HEK293 (cell line): Measurements from ENCODE around the gene AKAP1.
A peak's percentile ranks its signal among the peaks of the same experiment; 100 is the strongest.

ENCODE experiments used
- CTCF ChIA-PET: fragments of 350-600 bp; formaldehyde crosslinking; extraction: SDS; loops from one replicate; lab custom pipeline; 2021; ENCODE audit warnings: antibody characterized with exemption; lab: Yijun Ruan, JAX
- POLR2A ChIA-PET: fragments of 300-600 bp; formaldehyde crosslinking; extraction: SDS; loops from one replicate; lab custom pipeline; 2020; ENCODE audit warnings: antibody characterized with exemption, inconsistent platforms; lab: Yijun Ruan, JAX
- H3K27ac ChIP-seq: fragments of 200-500 bp; sonication (Bioruptor generic); 2 replicates; pipeline ENCODE4 v1.5.1; 2014; ENCODE audit warnings: low read depth, low read length, control low read depth, inconsistent platforms; ENCODE audit errors: extremely low read depth
- H3K36me3 ChIP-seq, 2 experiments: fragments of 200-500 bp in 1 of 2; sonication (Bioruptor generic) in 1 of 2; 1 replicate in 1 of 2; 2 replicates in 1 of 2; pipeline ENCODE4 v1.5.1; 2014 to 2017; ENCODE audit warnings: inconsistent platforms in 2 of 2, low read length in 2 of 2; ENCODE audit not compliant: control insufficient read depth in 2 of 2, insufficient read depth in 1 of 2
- H3K4me1 ChIP-seq: fragments of 200-500 bp; sonication (Bioruptor generic); 2 replicates; pipeline ENCODE4 v1.5.1; 2014; ENCODE audit warnings: mild to moderate bottlenecking, low read length, inconsistent platforms; ENCODE audit not compliant: control insufficient read depth, insufficient read depth
- H3K4me3 ChIP-seq: 2 replicates; pipeline ENCODE4 v1.5.1; 2011; ENCODE audit warnings: low read depth, mild to moderate bottlenecking, control low read depth, low read length, moderate library complexity
- H3K9me3 ChIP-seq: fragments of 200-500 bp; sonication (Bioruptor generic); 2 replicates; pipeline ENCODE4 v1.5.1; 2014; ENCODE audit warnings: low read depth, low read length, inconsistent platforms; ENCODE audit not compliant: control insufficient read depth, insufficient read depth
- GLI4 ChIP-seq: fragments of 450-650 bp; formaldehyde crosslinking; IDR thresholded peaks from 2 replicates; pipeline ENCODE4 v1.5.1; 2016; ENCODE audit warnings: missing biosample characterization, missing genetic modification characterization
- GLIS2 ChIP-seq: fragments of 450-650 bp; formaldehyde crosslinking; IDR thresholded peaks from 2 replicates; pipeline ENCODE4 v1.5.1; 2016; ENCODE audit warnings: missing biosample characterization, missing genetic modification characterization
- IKZF3 ChIP-seq: fragments of 450-650 bp; IDR thresholded peaks from 2 replicates; pipeline ENCODE4 v1.5.0; 2018; ENCODE audit warnings: missing biosample characterization, mild to moderate bottlenecking, missing genetic modification characterization, moderate library complexity
- KLF10 ChIP-seq: fragments of 450-650 bp; IDR thresholded peaks from 2 replicates; pipeline ENCODE4 v1.5.1; 2018; ENCODE audit warnings: missing biosample characterization, mild to moderate bottlenecking, missing genetic modification characterization
- KLF9 ChIP-seq: fragments of 450-650 bp; formaldehyde crosslinking; IDR thresholded peaks from 2 replicates; pipeline ENCODE4 v1.5.1; 2016; ENCODE audit warnings: missing biosample characterization, missing genetic modification characterization, low read depth
- MZF1 ChIP-seq: fragments of 450-650 bp; formaldehyde crosslinking; IDR thresholded peaks from 2 replicates; pipeline ENCODE4 v1.5.1; 2017; ENCODE audit warnings: missing biosample characterization, missing genetic modification characterization, borderline replicate concordance
- RBAK ChIP-seq: fragments of 450-650 bp; formaldehyde crosslinking; IDR thresholded peaks from 2 replicates; pipeline ENCODE4 v1.5.1; 2016; ENCODE audit warnings: missing biosample characterization, missing genetic modification characterization
- SP3 ChIP-seq: fragments of 450-650 bp; formaldehyde crosslinking; IDR thresholded peaks from 2 replicates; pipeline ENCODE4 v1.5.1; 2016; ENCODE audit warnings: missing biosample characterization, missing genetic modification characterization
- TCF7L2 ChIP-seq: IDR thresholded peaks from 2 replicates; pipeline ENCODE4 v1.6.1; 2011; ENCODE audit warnings: low read depth, mild to moderate bottlenecking, inconsistent platforms, low read length, moderate library complexity, borderline replicate concordance
- ZNF24 ChIP-seq: fragments of 450-650 bp; formaldehyde crosslinking; IDR thresholded peaks from 2 replicates; pipeline ENCODE4 v1.5.1; 2016; ENCODE audit warnings: missing biosample characterization, missing genetic modification characterization
- ZNF423 ChIP-seq: fragments of 450-650 bp; formaldehyde crosslinking; IDR thresholded peaks from 2 replicates; pipeline ENCODE4 v1.5.1; 2016; ENCODE audit warnings: missing biosample characterization, missing genetic modification characterization
- ZNF548 ChIP-seq: fragments of 450-650 bp; formaldehyde crosslinking; IDR thresholded peaks from 2 replicates; pipeline ENCODE4 v1.5.1; 2016; ENCODE audit warnings: missing biosample characterization, missing genetic modification characterization
- ZNF701 ChIP-seq: fragments of 450-650 bp; formaldehyde crosslinking; IDR thresholded peaks from 2 replicates; pipeline ENCODE4 v1.5.1; 2016; ENCODE audit warnings: missing biosample characterization, missing genetic modification characterization
- ZNF747 ChIP-seq: fragments of 450-650 bp; formaldehyde crosslinking; IDR thresholded peaks from 2 replicates; pipeline ENCODE4 v1.5.1; 2016; ENCODE audit warnings: missing biosample characterization, missing genetic modification characterization
- ZNF768 ChIP-seq: fragments of 450-650 bp; formaldehyde crosslinking; IDR thresholded peaks from 2 replicates; pipeline ENCODE4 v1.5.1; 2018; ENCODE audit warnings: missing biosample characterization, mild to moderate bottlenecking, missing genetic modification characterization
- ZNF837 ChIP-seq: fragments of 450-650 bp; formaldehyde crosslinking; IDR thresholded peaks from 2 replicates; pipeline ENCODE4 v1.5.1; 2016; ENCODE audit warnings: missing biosample characterization, missing genetic modification characterization
- ZSCAN16 ChIP-seq: fragments of 450-650 bp; formaldehyde crosslinking; IDR thresholded peaks from 2 replicates; pipeline ENCODE4 v1.5.1; 2016; ENCODE audit warnings: missing biosample characterization, missing genetic modification characterization
- ZXDB ChIP-seq: fragments of 450-650 bp; formaldehyde crosslinking; IDR thresholded peaks from 2 replicates; pipeline ENCODE4 v1.5.1; 2016; ENCODE audit warnings: missing biosample characterization, missing genetic modification characterization
- TF ChIP-seq, protein P1 (sequence below): fragments of 450-650 bp; formaldehyde crosslinking; IDR thresholded peaks from 2 replicates; pipeline ENCODE4 v1.5.1; 2016; ENCODE audit warnings: missing biosample characterization, missing genetic modification characterization
- TF ChIP-seq, protein P2 (sequence below): fragments of 450-650 bp; formaldehyde crosslinking; IDR thresholded peaks from 2 replicates; pipeline ENCODE4 v1.5.1; 2016; ENCODE audit warnings: missing biosample characterization, missing genetic modification characterization, borderline replicate concordance
- TF ChIP-seq, protein P3 (sequence below): fragments of 450-650 bp; formaldehyde crosslinking; IDR thresholded peaks from 2 replicates; pipeline ENCODE4 v1.5.1; 2016; ENCODE audit warnings: missing biosample characterization, missing genetic modification characterization
- TF ChIP-seq, protein P4 (sequence below): fragments of 450-650 bp; formaldehyde crosslinking; IDR thresholded peaks from 2 replicates; pipeline ENCODE4 v1.5.1; 2016; ENCODE audit warnings: missing biosample characterization, missing genetic modification characterization
- TF ChIP-seq, protein P5 (sequence below): fragments of 450-650 bp; formaldehyde crosslinking; IDR thresholded peaks from 2 replicates; pipeline ENCODE4 v1.5.1; 2017; ENCODE audit warnings: missing biosample characterization, missing genetic modification characterization

The AKAP1 gene, protein sequence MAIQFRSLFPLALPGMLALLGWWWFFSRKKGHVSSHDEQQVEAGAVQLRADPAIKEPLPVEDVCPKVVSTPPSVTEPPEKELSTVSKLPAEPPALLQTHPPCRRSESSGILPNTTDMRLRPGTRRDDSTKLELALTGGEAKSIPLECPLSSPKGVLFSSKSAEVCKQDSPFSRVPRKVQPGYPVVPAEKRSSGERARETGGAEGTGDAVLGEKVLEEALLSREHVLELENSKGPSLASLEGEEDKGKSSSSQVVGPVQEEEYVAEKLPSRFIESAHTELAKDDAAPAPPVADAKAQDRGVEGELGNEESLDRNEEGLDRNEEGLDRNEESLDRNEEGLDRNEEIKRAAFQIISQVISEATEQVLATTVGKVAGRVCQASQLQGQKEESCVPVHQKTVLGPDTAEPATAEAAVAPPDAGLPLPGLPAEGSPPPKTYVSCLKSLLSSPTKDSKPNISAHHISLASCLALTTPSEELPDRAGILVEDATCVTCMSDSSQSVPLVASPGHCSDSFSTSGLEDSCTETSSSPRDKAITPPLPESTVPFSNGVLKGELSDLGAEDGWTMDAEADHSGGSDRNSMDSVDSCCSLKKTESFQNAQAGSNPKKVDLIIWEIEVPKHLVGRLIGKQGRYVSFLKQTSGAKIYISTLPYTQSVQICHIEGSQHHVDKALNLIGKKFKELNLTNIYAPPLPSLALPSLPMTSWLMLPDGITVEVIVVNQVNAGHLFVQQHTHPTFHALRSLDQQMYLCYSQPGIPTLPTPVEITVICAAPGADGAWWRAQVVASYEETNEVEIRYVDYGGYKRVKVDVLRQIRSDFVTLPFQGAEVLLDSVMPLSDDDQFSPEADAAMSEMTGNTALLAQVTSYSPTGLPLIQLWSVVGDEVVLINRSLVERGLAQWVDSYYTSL

DNA sequence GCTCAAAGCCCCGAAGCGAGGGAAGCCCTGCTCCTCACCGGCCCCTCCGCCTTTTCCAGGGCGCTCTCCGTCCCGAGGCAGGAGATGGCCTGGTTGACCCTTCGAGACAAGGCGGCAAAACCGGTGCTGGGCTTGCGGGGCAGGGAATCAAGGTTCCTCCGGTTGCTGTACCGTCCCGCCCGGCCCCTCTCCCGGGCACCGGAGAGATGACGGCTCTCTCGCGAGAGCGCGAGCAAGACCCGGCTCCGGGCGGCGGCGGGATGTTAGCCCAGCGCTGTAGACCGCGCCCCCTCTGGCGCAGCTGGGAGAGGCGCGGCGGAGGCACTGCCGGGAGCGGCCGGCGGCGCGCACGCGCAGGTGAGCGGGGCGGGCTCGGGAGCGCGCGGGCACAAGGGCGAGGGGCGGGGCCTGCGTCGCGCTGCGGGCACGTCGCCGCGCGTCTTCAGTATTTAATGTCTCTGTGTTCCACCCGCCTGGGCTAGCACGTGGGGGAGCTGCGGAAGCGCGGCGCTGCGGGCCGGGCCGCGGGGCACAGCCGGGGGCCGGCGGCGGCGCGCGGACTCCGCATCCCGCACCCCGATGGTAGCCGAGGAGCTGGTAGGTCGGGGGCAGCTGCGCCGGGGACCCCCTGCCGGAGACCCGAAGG, at the start of gene AKAP1:
AKAP1 (plus strand) TSS at position 445 of the 646 bp plus-strand sequence. CDS start 20,219 bp downstream, outside the sequence.
- peak within 1 kb of the TSS; percentile 85 for H3K27ac ChIP-seq
- POLR2A ChIA-PET = interaction anchor here (0.6 to 2.1 kb wide), 14 partner anchors 10 to 665 kb away, joined by 3 to 8 read pairs (median 4); partner anchors contain the start of genes C17orf67, DGKE, SCPEP1 and TRIM25
- peaks cover 6% of the 10 kb centered on the region; the same call in 1 of the 2 replicates for H3K4me1 ChIP-seq
- H3K4me3 ChIP-seq = peak within 1 kb of the TSS; percentile 96
- CTCF ChIA-PET = interaction anchor here (0.5 to 1.7 kb wide), 9 partner anchors 11 to 516 kb away, joined by 3 to 4 read pairs (median 3); no protein-coding TSS in a partner anchor
- H3K36me3 ChIP-seq = no peaks in the 10 kb centered on the region
- H3K9me3 ChIP-seq = no peaks in the 10 kb centered on the region
- no peak for TF ChIP-seq MZF1 (tag by site-specific recombination)
- no peak for TF ChIP-seq RBAK (tag by site-specific recombination)
- TF ChIP-seq, protein P1, sequence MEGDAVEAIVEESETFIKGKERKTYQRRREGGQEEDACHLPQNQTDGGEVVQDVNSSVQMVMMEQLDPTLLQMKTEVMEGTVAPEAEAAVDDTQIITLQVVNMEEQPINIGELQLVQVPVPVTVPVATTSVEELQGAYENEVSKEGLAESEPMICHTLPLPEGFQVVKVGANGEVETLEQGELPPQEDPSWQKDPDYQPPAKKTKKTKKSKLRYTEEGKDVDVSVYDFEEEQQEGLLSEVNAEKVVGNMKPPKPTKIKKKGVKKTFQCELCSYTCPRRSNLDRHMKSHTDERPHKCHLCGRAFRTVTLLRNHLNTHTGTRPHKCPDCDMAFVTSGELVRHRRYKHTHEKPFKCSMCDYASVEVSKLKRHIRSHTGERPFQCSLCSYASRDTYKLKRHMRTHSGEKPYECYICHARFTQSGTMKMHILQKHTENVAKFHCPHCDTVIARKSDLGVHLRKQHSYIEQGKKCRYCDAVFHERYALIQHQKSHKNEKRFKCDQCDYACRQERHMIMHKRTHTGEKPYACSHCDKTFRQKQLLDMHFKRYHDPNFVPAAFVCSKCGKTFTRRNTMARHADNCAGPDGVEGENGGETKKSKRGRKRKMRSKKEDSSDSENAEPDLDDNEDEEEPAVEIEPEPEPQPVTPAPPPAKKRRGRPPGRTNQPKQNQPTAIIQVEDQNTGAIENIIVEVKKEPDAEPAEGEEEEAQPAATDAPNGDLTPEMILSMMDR (tag by site-specific recombination) = peak; percentile 54; the same call in 1 of the 2 replicates
- TF ChIP-seq GLIS2 = no peak
- TF ChIP-seq ZNF701 (tag by site-specific recombination) = no peak
- peak; percentile 39; the same call in 1 of the 2 replicates for TF ChIP-seq ZNF24 (tag by site-specific recombination)
- TF ChIP-seq, protein P2, sequence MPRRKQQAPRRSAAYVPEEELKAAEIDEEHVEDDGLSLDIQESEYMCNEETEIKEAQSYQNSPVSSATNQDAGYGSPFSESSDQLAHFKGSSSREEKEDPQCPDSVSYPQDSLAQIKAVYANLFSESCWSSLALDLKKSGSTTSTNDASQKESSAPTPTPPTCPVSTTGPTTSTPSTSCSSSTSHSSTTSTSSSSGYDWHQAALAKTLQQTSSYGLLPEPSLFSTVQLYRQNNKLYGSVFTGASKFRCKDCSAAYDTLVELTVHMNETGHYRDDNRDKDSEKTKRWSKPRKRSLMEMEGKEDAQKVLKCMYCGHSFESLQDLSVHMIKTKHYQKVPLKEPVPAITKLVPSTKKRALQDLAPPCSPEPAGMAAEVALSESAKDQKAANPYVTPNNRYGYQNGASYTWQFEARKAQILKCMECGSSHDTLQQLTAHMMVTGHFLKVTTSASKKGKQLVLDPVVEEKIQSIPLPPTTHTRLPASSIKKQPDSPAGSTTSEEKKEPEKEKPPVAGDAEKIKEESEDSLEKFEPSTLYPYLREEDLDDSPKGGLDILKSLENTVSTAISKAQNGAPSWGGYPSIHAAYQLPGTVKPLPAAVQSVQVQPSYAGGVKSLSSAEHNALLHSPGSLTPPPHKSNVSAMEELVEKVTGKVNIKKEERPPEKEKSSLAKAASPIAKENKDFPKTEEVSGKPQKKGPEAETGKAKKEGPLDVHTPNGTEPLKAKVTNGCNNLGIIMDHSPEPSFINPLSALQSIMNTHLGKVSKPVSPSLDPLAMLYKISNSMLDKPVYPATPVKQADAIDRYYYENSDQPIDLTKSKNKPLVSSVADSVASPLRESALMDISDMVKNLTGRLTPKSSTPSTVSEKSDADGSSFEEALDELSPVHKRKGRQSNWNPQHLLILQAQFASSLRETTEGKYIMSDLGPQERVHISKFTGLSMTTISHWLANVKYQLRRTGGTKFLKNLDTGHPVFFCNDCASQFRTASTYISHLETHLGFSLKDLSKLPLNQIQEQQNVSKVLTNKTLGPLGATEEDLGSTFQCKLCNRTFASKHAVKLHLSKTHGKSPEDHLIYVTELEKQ (tag by site-specific recombination) = no peak
- TF ChIP-seq, protein P3, sequence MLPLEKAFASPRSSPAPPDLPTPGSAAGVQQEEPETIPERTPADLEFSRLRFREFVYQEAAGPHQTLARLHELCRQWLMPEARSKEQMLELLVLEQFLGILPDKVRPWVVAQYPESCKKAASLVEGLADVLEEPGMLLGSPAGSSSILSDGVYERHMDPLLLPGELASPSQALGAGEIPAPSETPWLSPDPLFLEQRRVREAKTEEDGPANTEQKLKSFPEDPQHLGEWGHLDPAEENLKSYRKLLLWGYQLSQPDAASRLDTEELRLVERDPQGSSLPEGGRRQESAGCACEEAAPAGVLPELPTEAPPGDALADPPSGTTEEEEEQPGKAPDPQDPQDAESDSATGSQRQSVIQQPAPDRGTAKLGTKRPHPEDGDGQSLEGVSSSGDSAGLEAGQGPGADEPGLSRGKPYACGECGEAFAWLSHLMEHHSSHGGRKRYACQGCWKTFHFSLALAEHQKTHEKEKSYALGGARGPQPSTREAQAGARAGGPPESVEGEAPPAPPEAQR = no peak
- TF ChIP-seq, protein P4, sequence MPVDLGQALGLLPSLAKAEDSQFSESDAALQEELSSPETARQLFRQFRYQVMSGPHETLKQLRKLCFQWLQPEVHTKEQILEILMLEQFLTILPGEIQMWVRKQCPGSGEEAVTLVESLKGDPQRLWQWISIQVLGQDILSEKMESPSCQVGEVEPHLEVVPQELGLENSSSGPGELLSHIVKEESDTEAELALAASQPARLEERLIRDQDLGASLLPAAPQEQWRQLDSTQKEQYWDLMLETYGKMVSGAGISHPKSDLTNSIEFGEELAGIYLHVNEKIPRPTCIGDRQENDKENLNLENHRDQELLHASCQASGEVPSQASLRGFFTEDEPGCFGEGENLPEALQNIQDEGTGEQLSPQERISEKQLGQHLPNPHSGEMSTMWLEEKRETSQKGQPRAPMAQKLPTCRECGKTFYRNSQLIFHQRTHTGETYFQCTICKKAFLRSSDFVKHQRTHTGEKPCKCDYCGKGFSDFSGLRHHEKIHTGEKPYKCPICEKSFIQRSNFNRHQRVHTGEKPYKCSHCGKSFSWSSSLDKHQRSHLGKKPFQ (tag by site-specific recombination) = no peak
- no peak for TF ChIP-seq ZNF423
- peak; percentile 97 for TF ChIP-seq IKZF3 (tag by site-specific recombination)
- peak; percentile 99 for TF ChIP-seq KLF10 (tag by site-specific recombination)
- peak; percentile 89 for TF ChIP-seq ZXDB
- TF ChIP-seq SP3 (tag by site-specific recombination) = peak; percentile 53
- peak; percentile 71 for TF ChIP-seq KLF9 (tag by site-specific recombination)
- no peak for TF ChIP-seq TCF7L2
- no peak for TF ChIP-seq GLI4 (tag by site-specific recombination)
- TF ChIP-seq, protein P5, sequence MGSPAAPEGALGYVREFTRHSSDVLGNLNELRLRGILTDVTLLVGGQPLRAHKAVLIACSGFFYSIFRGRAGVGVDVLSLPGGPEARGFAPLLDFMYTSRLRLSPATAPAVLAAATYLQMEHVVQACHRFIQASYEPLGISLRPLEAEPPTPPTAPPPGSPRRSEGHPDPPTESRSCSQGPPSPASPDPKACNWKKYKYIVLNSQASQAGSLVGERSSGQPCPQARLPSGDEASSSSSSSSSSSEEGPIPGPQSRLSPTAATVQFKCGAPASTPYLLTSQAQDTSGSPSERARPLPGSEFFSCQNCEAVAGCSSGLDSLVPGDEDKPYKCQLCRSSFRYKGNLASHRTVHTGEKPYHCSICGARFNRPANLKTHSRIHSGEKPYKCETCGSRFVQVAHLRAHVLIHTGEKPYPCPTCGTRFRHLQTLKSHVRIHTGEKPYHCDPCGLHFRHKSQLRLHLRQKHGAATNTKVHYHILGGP (tag by site-specific recombination) = no peak
- no peak for TF ChIP-seq ZNF548 (tag by site-specific recombination)
- TF ChIP-seq ZNF747 = no peak
- TF ChIP-seq ZNF837 = no peak
- no peak for TF ChIP-seq ZNF768 (tag by site-specific recombination)
- TF ChIP-seq ZSCAN16 (tag by site-specific recombination) = no peak
